Caco-2 (cell line): ENCODE results near the gene PDK1. TPM values are rescaled to one million over a fixed set of nuclear protein-coding genes. Genes with fewer than 3 reads are reported as not detected.

ENCODE experiments used
- BruUV-seq: library from RNA; stranded (reverse); fragments of 400-500 nt; replicated peaks from 2 replicates; lab custom pipeline; 2021; lab: Mats Ljungman, UMichigan
- CTCF ChIA-PET: fragments of 300-600 bp; sonication (Branson Sonifier 250); formaldehyde crosslinking; loops from one replicate; lab custom pipeline; 2022; ENCODE audit warnings: antibody characterized with exemption; lab: Charles Lee
- POLR2A ChIA-PET: fragments of 300-600 bp; sonication (Branson Sonifier 250); formaldehyde crosslinking; loops from one replicate; lab custom pipeline; 2022; ENCODE audit warnings: antibody characterized with exemption; lab: Charles Lee
- DNase-seq, 2 experiments: peaks; one replicate each; pipeline versions ENCODE4 v3.0.0 to v3.0.0-alpha.2; 2020 to 2022
- H3K27me3 ChIP-seq: replicated peaks from 2 replicates; pipeline ENCODE4 v1.6.0; 2011; ENCODE audit warnings: low read length; ENCODE audit not compliant: control insufficient read depth, insufficient read depth
- H3K36me3 ChIP-seq: 2 replicates; pipeline ENCODE4 v1.5.1; 2011; ENCODE audit warnings: low read length; ENCODE audit not compliant: control insufficient read depth, insufficient read depth
- H3K4me1 ChIP-seq: fragments of 250-450 bp; sonication (Bioruptor Pico); 2 replicates; pipeline ENCODE4 v1.5.1; 2020; ENCODE audit warnings: mild to moderate bottlenecking
- H3K4me3 ChIP-seq: 2 replicates; pipeline ENCODE4 v1.5.1; 2011; ENCODE audit warnings: low read depth, mild to moderate bottlenecking, control low read depth, low read length
- H3K9me3 ChIP-seq: fragments of 250-450 bp; sonication (Bioruptor Pico); 2 replicates; pipeline ENCODE4 v1.5.1; 2020; ENCODE audit warnings: mild to moderate bottlenecking, moderate library complexity
- H3K27ac Mint-ChIP-seq: one replicate; pipeline ENCODE4 v1.8.0; 2022; ENCODE audit warnings: mixed read lengths; ENCODE audit not compliant: unreplicated experiment
- H3K27me3 Mint-ChIP-seq: one replicate; pipeline ENCODE4 v1.8.0; 2022; ENCODE audit warnings: mixed read lengths; ENCODE audit not compliant: insufficient read depth, unreplicated experiment
- H3K36me3 Mint-ChIP-seq: one replicate; pipeline ENCODE4 v1.8.0; 2022; ENCODE audit warnings: mild to moderate bottlenecking, mixed read lengths; ENCODE audit not compliant: insufficient read depth, unreplicated experiment
- H3K4me1 Mint-ChIP-seq: one replicate; pipeline ENCODE4 v1.8.0; 2022; ENCODE audit warnings: low read depth, mixed read lengths; ENCODE audit not compliant: unreplicated experiment
- H3K4me3 Mint-ChIP-seq: one replicate; pipeline ENCODE4 v1.8.0; 2022; ENCODE audit warnings: mild to moderate bottlenecking, moderate library complexity, mixed read lengths; ENCODE audit not compliant: unreplicated experiment
- H3K9me3 Mint-ChIP-seq: one replicate; pipeline ENCODE4 v1.8.0; 2022; ENCODE audit warnings: mixed read lengths; ENCODE audit not compliant: unreplicated experiment
- intact Hi-C: fragments of 100-400 bp; cut with micrococcal nuclease; formaldehyde crosslinking; loops from one replicate; pipeline ENCODE4 v1.10.0; 2022; ENCODE audit not compliant: unreplicated experiment
- total RNA-seq: library from RNA; stranded (reverse); gene quantifications from 2 replicates; pipeline ENCODE4 v1.2.3, GENCODE V29; 2022
- TF ChIP-seq, protein P1 (sequence below), 2 experiments: fragments of 200-600 bp in 1 of 2; IDR thresholded peaks; 1 replicate in 1 of 2; 2 replicates in 1 of 2; pipeline versions ENCODE4 v1.5.1 to v1.8.0; 2011 to 2022; ENCODE audit warnings: antibody characterized with exemption in 1 of 2, control low read depth in 1 of 2, inconsistent platforms in 1 of 2, low read depth in 1 of 2, low read length in 1 of 2, mild to moderate bottlenecking in 1 of 2, moderate library complexity in 1 of 2; ENCODE audit not compliant: insufficient read depth in 1 of 2, severe bottlenecking in 1 of 2, unreplicated experiment in 1 of 2

Gene PDK1
- total RNA-seq, 1 experiment from 2014 or later = 11.0 TPM

DNA sequence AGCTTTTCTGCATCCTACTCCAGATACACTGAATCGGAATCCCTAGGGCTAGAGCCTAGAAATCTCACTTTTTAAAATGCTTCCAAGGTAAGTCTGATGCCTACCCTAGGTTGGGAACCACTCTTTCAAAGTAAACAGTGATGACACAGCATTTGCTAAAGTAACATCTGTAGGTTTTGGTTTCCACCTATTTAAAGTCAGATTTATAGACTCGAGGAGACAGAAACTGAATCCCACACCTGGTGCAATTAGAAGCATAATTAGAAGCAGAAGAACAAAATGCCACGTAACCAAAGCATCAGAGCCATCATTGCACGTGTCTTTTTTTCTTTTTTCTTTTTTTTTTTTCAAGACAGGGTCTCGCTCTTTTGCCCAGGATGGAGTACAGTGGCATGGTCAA, 40.9 kb downstream of the PDK1 start:
- Histone ChIP-seq H3K36me3 (no peaks in the 10 kb centered on the region), H3K27me3 (no peaks in the 10 kb centered on the region), H3K4me3 (no peak overlapping the region), H3K4me1 (no peaks in the 10 kb centered on the region), H3K9me3 (no peaks in the 10 kb centered on the region)
- H3K4me3 Mint-ChIP-seq = no peak overlapping the region
- ChIA-PET POLR2A (no interaction called here), CTCF (no interaction called here)
- no peaks in the 10 kb centered on the region for H3K9me3 Mint-ChIP-seq
- no peak for DNase-seq
- no peak overlapping the region for H3K27ac Mint-ChIP-seq
- intact Hi-C loops = no loop called here
- no peaks in the 10 kb centered on the region for H3K4me1 Mint-ChIP-seq
- TF ChIP-seq, protein P1, sequence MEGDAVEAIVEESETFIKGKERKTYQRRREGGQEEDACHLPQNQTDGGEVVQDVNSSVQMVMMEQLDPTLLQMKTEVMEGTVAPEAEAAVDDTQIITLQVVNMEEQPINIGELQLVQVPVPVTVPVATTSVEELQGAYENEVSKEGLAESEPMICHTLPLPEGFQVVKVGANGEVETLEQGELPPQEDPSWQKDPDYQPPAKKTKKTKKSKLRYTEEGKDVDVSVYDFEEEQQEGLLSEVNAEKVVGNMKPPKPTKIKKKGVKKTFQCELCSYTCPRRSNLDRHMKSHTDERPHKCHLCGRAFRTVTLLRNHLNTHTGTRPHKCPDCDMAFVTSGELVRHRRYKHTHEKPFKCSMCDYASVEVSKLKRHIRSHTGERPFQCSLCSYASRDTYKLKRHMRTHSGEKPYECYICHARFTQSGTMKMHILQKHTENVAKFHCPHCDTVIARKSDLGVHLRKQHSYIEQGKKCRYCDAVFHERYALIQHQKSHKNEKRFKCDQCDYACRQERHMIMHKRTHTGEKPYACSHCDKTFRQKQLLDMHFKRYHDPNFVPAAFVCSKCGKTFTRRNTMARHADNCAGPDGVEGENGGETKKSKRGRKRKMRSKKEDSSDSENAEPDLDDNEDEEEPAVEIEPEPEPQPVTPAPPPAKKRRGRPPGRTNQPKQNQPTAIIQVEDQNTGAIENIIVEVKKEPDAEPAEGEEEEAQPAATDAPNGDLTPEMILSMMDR (IDR thresholded peaks at IDR 0.05; ENCODE audit: insufficient read depth in 1 of 2, low read depth in 1 of 2, low read length in 1 of 2, severe bottlenecking in 1 of 2, unreplicated experiment in 1 of 2) = no peak
- H3K27me3 Mint-ChIP-seq = no peaks in the 10 kb centered on the region
- no peaks in the 10 kb centered on the region for H3K36me3 Mint-ChIP-seq
- no TSS peak for BruUV-seq

DNA sequence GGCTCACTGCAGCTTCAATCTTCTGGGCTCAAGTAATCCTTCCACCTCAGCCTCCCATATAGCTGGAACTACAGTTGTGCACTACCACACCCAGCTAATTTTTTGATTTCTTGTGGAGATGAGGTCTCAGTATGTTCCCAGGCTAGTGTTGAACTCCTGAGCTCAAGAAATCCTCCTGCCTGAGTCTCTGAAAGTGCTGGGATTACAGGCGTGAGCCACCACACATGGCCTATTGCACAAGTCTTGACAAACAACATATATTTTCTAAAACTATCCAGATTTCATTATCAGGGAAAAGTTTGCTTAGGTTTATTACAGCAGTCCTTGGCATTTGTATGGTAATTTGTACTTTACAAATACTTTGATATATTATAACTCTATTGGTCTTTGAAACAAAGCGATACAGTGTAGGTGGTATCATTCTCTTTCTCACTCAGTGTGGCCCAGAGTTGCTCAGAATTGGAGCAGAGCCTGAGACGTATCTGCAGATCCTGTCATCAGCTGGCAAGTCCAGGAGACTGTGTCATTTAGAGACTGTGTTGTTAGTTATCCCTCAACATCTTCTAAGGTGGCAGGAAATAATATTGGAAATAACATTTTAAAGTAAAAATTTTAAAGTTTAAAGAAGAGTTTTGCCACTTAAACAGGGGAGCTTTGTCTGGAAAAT, 41.4 kb downstream of the PDK1 start:
- Mint-ChIP-seq H3K27me3 (no peaks in the 10 kb centered on the region), H3K9me3 (no peaks in the 10 kb centered on the region), H3K4me1 (no peaks in the 10 kb centered on the region), H3K36me3 (no peaks in the 10 kb centered on the region), H3K4me3 (no peak overlapping the region), H3K27ac (no peak overlapping the region)
- ChIA-PET CTCF (no interaction called here), POLR2A (no interaction called here)
- no peaks in the 10 kb centered on the region for H3K36me3 ChIP-seq
- no peaks in the 10 kb centered on the region for H3K9me3 ChIP-seq
- intact Hi-C loops = no loop called here
- TF ChIP-seq, protein P1 (IDR thresholded peaks at IDR 0.05; ENCODE audit: insufficient read depth in 1 of 2, low read depth in 1 of 2, low read length in 1 of 2, severe bottlenecking in 1 of 2, unreplicated experiment in 1 of 2) = no peak
- H3K27me3 ChIP-seq = no peaks in the 10 kb centered on the region
- no peaks in the 10 kb centered on the region for H3K4me1 ChIP-seq
- H3K4me3 ChIP-seq = no peak overlapping the region
- no peak for DNase-seq
- no TSS peak for BruUV-seq

DNA sequence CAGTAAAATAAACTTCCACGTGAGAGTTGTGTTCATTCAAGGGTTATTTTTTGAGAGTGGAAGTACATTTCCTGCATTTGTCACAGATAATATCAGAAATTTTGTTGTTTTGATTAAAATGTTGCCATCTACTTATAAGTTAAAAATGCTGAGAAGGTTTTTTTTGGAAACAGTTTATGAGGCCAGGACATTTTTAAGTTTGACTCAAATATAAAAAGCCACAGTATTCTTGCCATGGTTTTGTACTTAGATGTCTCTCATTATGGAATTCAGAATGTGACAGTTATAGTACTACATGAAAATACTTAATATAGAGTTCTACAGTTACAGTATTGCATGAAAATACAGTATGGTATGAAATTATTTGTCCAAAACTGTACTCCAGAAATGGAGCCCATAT, 44.1 kb downstream of the PDK1 start:
- no peak overlapping the region for H3K4me3 ChIP-seq
- H3K36me3 ChIP-seq = no peaks in the 10 kb centered on the region
- CTCF ChIA-PET = no interaction called here
- H3K27me3 ChIP-seq = no peaks in the 10 kb centered on the region
- no peaks in the 10 kb centered on the region for H3K27me3 Mint-ChIP-seq
- TF ChIP-seq, protein P1 (IDR thresholded peaks at IDR 0.05; ENCODE audit: insufficient read depth in 1 of 2, low read depth in 1 of 2, low read length in 1 of 2, severe bottlenecking in 1 of 2, unreplicated experiment in 1 of 2) = no peak
- no peak overlapping the region for H3K27ac Mint-ChIP-seq
- no peaks in the 10 kb centered on the region for H3K4me1 Mint-ChIP-seq
- intact Hi-C loops = no loop called here
- BruUV-seq = no TSS peak
- no peaks in the 10 kb centered on the region for H3K9me3 Mint-ChIP-seq
- H3K36me3 Mint-ChIP-seq = no peaks in the 10 kb centered on the region
- no peaks in the 10 kb centered on the region for H3K9me3 ChIP-seq
- no peaks in the 10 kb centered on the region for H3K4me1 ChIP-seq
- H3K4me3 Mint-ChIP-seq = no peak overlapping the region
- POLR2A ChIA-PET = no interaction called here
- DNase-seq = no peak
